Activated CD8-positive, alpha-beta T cell treated with anti-CD3 and anti-CD28 coated beads, Interleukin-2, amount 10 ng/mL, durations not matched to agents 7 days and 5 days (primary cell): Measurements from ENCODE around the gene SCN10A. TPM values are rescaled to one million over a fixed set of nuclear protein-coding genes. Genes with fewer than 3 reads are reported as not detected.

Experiments
- ATAC-seq: fragments of 150-1000 bp; cut with Tn5 transposase; one replicate; pipeline ENCODE4 v1.10.0; 2021; ENCODE audit warnings: moderate library complexity
- CTCF ChIA-PET: fragments of 350-600 bp; sonication (Branson Sonifier 250); formaldehyde crosslinking; loops from one replicate; lab custom pipeline; 2021; ENCODE audit warnings: antibody characterized with exemption; lab: Charles Lee
- POLR2A ChIA-PET: fragments of 350-600 bp; sonication (Branson Sonifier 250); formaldehyde crosslinking; loops from one replicate; lab custom pipeline; 2021; ENCODE audit warnings: antibody characterized with exemption; lab: Charles Lee
- DNase-seq: peaks from one replicate; pipeline ENCODE4 v3.0.0-alpha.2; 2020
- H3K27ac Mint-ChIP-seq: one replicate; pipeline ENCODE4 v1.8.0; 2021; ENCODE audit warnings: mild to moderate bottlenecking, mixed read lengths
- H3K27me3 Mint-ChIP-seq: one replicate; pipeline ENCODE4 v1.8.0; 2021; ENCODE audit warnings: low read depth, mixed read lengths
- H3K36me3 Mint-ChIP-seq: one replicate; pipeline ENCODE4 v1.8.0; 2021; ENCODE audit warnings: low read depth, mixed read lengths
- H3K4me1 Mint-ChIP-seq: one replicate; pipeline ENCODE4 v1.8.0; 2021; ENCODE audit warnings: low read depth, mixed read lengths
- H3K4me3 Mint-ChIP-seq: one replicate; pipeline ENCODE4 v1.8.0; 2021; ENCODE audit warnings: mild to moderate bottlenecking, mixed read lengths
- H3K9me3 Mint-ChIP-seq: one replicate; pipeline ENCODE4 v1.8.0; 2022; ENCODE audit warnings: mixed read lengths; ENCODE audit not compliant: insufficient read depth
- total RNA-seq, 2 experiments: library from RNA; stranded (reverse); gene quantifications; one replicate each; pipeline ENCODE4 v1.2.3, GENCODE V29; 2021

The SCN10A gene
- total RNA-seq, 2 experiments from 2014 or later: not detected

DNA sequence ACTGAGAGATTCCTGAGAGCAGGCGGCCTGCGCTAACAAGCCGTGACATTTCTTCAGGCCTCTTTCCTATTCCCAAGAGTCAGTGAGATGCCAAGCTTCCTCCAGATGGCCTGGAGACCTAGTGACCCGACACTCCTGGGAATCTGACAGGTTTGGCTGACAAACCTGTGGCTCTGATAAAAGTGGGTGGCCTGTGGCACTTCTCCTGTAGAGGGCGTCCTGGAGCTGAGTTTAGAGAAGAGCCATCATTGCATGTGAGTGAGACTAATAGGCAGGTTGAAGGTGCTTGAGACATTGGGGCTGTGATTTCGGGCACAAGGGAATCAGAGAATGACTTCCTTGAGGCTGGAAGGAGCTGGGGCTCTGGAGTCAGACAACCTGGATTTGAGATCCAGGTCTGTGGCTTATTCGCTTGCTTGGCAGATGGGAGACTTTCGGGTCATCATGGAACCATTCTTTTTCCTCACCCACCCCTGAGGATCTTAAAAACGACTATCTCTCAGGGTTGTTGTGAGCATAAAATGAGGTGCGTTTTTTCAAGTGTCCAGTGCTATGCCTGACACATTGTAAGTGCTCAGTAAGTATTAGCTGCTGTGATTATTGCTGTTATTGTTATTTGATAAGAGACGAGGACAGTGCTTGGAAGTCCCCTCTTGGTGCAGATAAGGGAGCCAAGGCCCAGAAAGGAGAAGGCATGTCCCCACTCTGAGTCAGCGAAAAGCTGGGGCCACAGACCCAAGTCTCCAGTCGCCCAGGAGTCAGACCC is 77.2 kb downstream of the SCN10A start:
- H3K27me3 Mint-ChIP-seq: peaks cover 16% of the 10 kb centered on the region
- H3K4me1 Mint-ChIP-seq: no peaks in the 10 kb centered on the region
- POLR2A ChIA-PET: no interaction called here
- ATAC-seq (no peak), DNase-seq (peak; percentile 47)
- H3K9me3 Mint-ChIP-seq: no peaks in the 10 kb centered on the region
- CTCF ChIA-PET: interaction anchor here (0.9 to 3.2 kb wide), 7 partner anchors 15 to 550 kb away, joined by 3 to 22 read pairs (median 3); no protein-coding TSS in a partner anchor
- no peaks in the 10 kb centered on the region for H3K36me3 Mint-ChIP-seq
- no peak overlapping the region for H3K27ac Mint-ChIP-seq
- no peak overlapping the region for H3K4me3 Mint-ChIP-seq

DNA sequence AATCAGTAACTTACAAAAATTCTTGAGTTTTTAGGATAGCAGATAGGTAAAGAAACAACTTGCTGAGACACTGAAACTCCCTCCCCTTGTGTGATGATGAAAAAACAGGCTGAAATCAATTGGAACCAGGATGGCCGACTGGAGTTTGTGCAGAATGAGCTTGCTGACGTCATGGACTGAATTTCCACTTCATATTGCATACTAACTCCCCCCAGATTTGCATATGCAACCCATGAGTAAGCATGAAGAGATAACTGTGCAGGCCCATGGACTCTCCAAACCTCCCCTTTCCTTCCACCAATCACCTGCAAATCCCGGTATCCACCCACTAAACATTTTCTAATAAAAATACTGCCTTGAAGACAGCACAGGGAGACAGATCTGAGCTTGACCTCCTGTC is 84.5 kb downstream of the SCN10A start:
- no peak for DNase-seq
- Mint-ChIP-seq H3K36me3 (no peaks in the 10 kb centered on the region), H3K4me3 (no peak overlapping the region), H3K27ac (no peak overlapping the region), H3K9me3 (no peaks in the 10 kb centered on the region), H3K4me1 (no peaks in the 10 kb centered on the region), H3K27me3 (peaks cover 7% of the 10 kb centered on the region)
- ChIA-PET POLR2A (no interaction called here), CTCF (no interaction called here)
- no peak for ATAC-seq

DNA sequence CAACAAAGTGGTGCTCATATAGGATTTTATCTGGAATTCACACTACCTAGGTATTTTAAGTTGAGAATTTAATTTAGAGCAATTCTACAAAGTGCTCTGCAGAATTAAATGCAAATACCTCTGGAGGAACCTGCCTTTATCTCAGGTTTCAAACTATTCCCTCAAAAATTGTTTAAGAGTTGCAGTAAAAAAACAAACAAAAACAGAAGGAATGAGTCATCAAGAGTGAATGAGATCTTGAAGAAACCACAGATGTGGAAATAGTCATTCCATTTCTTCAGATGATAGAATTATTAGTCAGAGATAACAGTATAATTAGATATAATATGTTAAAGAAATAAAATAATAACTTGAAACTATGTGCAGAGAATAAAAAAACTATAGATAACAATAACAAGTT is 85.7 kb downstream of the SCN10A start:
- no peaks in the 10 kb centered on the region for H3K9me3 Mint-ChIP-seq

GRCh38 chr3:38728008-38728407 is 88.0 kb downstream of the SCN10A start:
- H3K27me3 Mint-ChIP-seq: peaks cover 9% of the 10 kb centered on the region
- H3K27ac Mint-ChIP-seq: no peak overlapping the region
- H3K9me3 Mint-ChIP-seq: no peaks in the 10 kb centered on the region
- POLR2A ChIA-PET: interaction anchor here (0.7 kb wide), 1 partner anchor 825 kb away, joined by 3 read pairs; no protein-coding TSS in a partner anchor
- CTCF ChIA-PET: no interaction called here
- no peak for ATAC-seq
- no peak overlapping the region for H3K4me3 Mint-ChIP-seq
- DNase-seq: no peak
- H3K36me3 Mint-ChIP-seq: no peaks in the 10 kb centered on the region
- no peaks in the 10 kb centered on the region for H3K4me1 Mint-ChIP-seq

More for the DNA sequence above, 85.7 kb downstream of the SCN10A start:
- DNase-seq (no peak), ATAC-seq (no peak)
- ChIA-PET CTCF (no interaction called here), POLR2A (interaction anchor here (0.6 kb wide), 1 partner anchor 1996 kb away, joined by 3 read pairs; no protein-coding TSS in a partner anchor)
- Mint-ChIP-seq H3K4me3 (no peak overlapping the region), H3K36me3 (no peaks in the 10 kb centered on the region), H3K27ac (no peak overlapping the region), H3K4me1 (no peaks in the 10 kb centered on the region), H3K27me3 (peaks cover 7% of the 10 kb centered on the region)

- H3K9me3 Mint-ChIP-seq: no peaks in the 10 kb centered on the region
- no peak for DNase-seq
- CTCF ChIA-PET: interaction anchor here (0.9 to 1.0 kb wide), 2 partner anchors 9 to 273 kb away, joined by 3 read pairs; no protein-coding TSS in a partner anchor
- no peak overlapping the region for H3K4me3 Mint-ChIP-seq
- ATAC-seq: no peak
- peaks cover 4% of the 10 kb centered on the region for H3K27me3 Mint-ChIP-seq
- no peak overlapping the region for H3K27ac Mint-ChIP-seq
- POLR2A ChIA-PET: no interaction called here
- H3K36me3 Mint-ChIP-seq: no peaks in the 10 kb centered on the region
- no peaks in the 10 kb centered on the region for H3K4me1 Mint-ChIP-seq
These were observed 89.3 kb downstream of the SCN10A start for GRCh38 chr3:38726751-38727150.

DNA sequence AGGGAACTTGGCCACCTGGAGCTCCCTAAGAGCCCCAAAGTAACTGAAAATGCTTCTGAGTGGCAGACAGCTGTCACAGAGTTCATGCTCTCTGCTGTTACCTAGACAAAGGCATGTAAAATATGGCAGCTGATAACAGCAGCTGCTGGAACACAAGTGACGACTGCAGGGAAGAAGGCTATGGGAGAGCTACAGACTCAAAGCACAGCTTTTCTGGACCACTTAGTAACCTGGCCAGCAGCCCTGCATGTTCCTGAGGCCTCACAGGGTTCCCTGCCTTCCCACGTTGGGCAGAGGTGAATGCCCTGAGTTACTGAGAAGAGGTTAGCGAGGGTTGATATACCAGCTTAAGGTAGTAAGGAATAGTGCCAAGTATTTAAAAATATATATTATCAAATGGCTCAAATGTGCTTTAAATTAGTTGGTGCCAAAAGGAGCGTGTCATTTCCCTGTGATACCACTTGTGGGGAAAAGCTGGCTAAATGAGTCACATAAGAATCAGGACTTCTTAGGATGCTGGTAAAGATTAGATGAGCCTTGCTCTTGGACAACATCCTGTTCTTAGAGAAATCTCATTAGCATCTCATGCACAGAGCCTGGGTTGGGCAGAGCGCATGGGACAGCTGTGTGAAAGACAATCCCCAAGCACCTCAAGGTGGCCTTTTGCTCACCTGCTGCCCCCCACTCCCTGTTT is 90.1 kb downstream of the SCN10A start:
- ChIA-PET CTCF (interaction anchor here (1.0 kb wide), 1 partner anchor 8 kb away, joined by 3 read pairs; no protein-coding TSS in a partner anchor), POLR2A (no interaction called here)
- peaks cover 4% of the 10 kb centered on the region for H3K27me3 Mint-ChIP-seq
- H3K27ac Mint-ChIP-seq: no peak overlapping the region
- no peaks in the 10 kb centered on the region for H3K4me1 Mint-ChIP-seq
- ATAC-seq: no peak
- H3K36me3 Mint-ChIP-seq: no peaks in the 10 kb centered on the region
- DNase-seq: no peak
- no peak overlapping the region for H3K4me3 Mint-ChIP-seq
- no peaks in the 10 kb centered on the region for H3K9me3 Mint-ChIP-seq

DNA sequence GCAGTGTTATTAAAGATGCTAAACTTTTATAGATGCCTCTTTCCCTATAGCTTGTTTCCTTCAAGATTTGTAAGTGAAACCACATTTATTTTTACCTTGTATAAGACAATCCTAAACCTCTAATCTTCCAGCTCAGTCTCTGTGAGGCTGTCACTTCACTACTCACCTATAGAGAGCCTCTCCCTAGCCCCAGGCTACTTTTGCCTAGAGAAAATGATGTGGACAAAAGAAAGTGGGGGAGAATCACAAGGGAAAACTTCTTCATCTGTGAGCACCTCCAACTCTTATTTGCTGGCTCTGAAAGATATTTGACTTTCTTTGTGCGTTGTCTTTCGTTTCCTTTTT is 91.7 kb downstream of the SCN10A start:
- POLR2A ChIA-PET: no interaction called here
- Mint-ChIP-seq H3K27me3 (peaks cover 1% of the 10 kb centered on the region), H3K27ac (no peak overlapping the region), H3K9me3 (no peaks in the 10 kb centered on the region), H3K4me3 (no peak overlapping the region), H3K4me1 (no peaks in the 10 kb centered on the region), H3K36me3 (no peaks in the 10 kb centered on the region)
- CTCF ChIA-PET: interaction anchor here (1.0 to 2.0 kb wide), 4 partner anchors 14 to 275 kb away, joined by 3 to 5 read pairs (median 3); no protein-coding TSS in a partner anchor
- no peak for DNase-seq
- ATAC-seq: no peak

- H3K27me3 Mint-ChIP-seq: peaks cover 1% of the 10 kb centered on the region
- ATAC-seq (no peak), DNase-seq (no peak)
- ChIA-PET CTCF (interaction anchor here (1.1 to 2.0 kb wide), 3 partner anchors 15 to 276 kb away, joined by 3 to 5 read pairs (median 3); no protein-coding TSS in a partner anchor), POLR2A (no interaction called here)
- H3K27ac Mint-ChIP-seq: no peak overlapping the region
- H3K4me3 Mint-ChIP-seq: no peak overlapping the region
- H3K36me3 Mint-ChIP-seq: no peaks in the 10 kb centered on the region
- no peaks in the 10 kb centered on the region for H3K4me1 Mint-ChIP-seq
- H3K9me3 Mint-ChIP-seq: no peaks in the 10 kb centered on the region
These were observed 92.2 kb downstream of the SCN10A start for GRCh38 chr3:38723569-38724391.

DNA sequence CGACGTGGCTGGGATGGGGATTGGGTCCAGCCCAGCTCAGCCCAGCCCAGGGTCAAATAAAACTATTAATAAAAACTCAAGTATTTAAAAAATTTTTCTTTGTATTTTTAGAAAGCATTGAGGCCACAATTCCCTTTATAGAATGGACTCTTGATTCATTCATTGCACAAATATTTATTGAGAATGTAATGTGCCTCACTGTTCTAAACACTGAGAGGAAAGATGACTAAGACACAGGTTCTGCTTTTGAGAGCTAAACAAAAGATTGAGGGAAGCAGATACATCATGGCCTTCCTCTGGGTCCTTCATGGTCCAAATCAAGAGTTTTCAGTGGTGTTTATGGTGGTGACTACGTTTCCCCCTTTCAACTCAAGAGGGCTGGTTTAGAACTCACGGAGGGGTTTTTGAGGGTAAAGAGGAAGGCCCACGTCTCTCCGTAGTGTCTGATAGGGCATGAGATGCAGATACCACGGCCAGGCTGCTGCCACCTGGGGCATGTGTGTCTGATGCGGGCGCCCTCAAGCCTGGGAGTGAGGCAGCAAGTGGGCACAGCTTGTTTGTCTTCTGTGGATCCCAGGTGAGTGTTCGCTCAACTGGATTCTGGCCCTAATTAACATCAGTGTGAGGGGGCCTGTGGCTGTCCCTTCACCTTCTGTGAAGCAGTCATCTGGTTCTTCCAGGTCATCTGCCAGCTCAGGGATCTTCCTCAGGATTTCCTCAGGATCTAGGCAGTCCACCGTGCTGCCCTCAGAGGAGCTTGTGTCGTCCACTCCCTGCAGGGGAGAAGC is 93.0 kb downstream of the SCN10A start:
- DNase-seq: no peak
- H3K9me3 Mint-ChIP-seq: no peaks in the 10 kb centered on the region
- POLR2A ChIA-PET: no interaction called here
- H3K27ac Mint-ChIP-seq: no peak overlapping the region
- no peak overlapping the region for H3K4me3 Mint-ChIP-seq
- no peaks in the 10 kb centered on the region for H3K36me3 Mint-ChIP-seq
- H3K4me1 Mint-ChIP-seq: no peaks in the 10 kb centered on the region
- ATAC-seq: no peak
- CTCF ChIA-PET: interaction anchor here (2.0 kb wide), 1 partner anchor 277 kb away, joined by 5 read pairs; no protein-coding TSS in a partner anchor
- H3K27me3 Mint-ChIP-seq: peaks cover 1% of the 10 kb centered on the region

GRCh38 chr3:38721207-38721772 is 94.7 kb downstream of the SCN10A start:
- H3K27ac Mint-ChIP-seq: no peak overlapping the region
- H3K27me3 Mint-ChIP-seq: peaks cover 1% of the 10 kb centered on the region
- no peak for DNase-seq
- no peaks in the 10 kb centered on the region for H3K9me3 Mint-ChIP-seq
- no peak for ATAC-seq
- no peak overlapping the region for H3K4me3 Mint-ChIP-seq
- H3K4me1 Mint-ChIP-seq: no peaks in the 10 kb centered on the region
- POLR2A ChIA-PET: no interaction called here
- H3K36me3 Mint-ChIP-seq: no peaks in the 10 kb centered on the region
- CTCF ChIA-PET: no interaction called here

- Mint-ChIP-seq H3K9me3 (no peaks in the 10 kb centered on the region), H3K4me3 (no peak overlapping the region), H3K27ac (no peak overlapping the region), H3K36me3 (no peaks in the 10 kb centered on the region), H3K27me3 (peaks cover 1% of the 10 kb centered on the region), H3K4me1 (no peaks in the 10 kb centered on the region)
- ChIA-PET POLR2A (no interaction called here), CTCF (no interaction called here)
- ATAC-seq (no peak), DNase-seq (no peak)
These were observed 95.6 kb downstream of the SCN10A start for GRCh38 chr3:38720465-38720864.
